GM19023 (cell line): Measurements from ENCODE around the gene DSTYK.

Experiments
- ATAC-seq: cut with Tn5 transposase; IDR thresholded peaks from one replicate; pipeline ENCODE4 v1.9.1; 2021; ENCODE audit warnings: mild to moderate bottlenecking, moderate library complexity; ENCODE audit not compliant: unreplicated experiment

The DSTYK gene, protein sequence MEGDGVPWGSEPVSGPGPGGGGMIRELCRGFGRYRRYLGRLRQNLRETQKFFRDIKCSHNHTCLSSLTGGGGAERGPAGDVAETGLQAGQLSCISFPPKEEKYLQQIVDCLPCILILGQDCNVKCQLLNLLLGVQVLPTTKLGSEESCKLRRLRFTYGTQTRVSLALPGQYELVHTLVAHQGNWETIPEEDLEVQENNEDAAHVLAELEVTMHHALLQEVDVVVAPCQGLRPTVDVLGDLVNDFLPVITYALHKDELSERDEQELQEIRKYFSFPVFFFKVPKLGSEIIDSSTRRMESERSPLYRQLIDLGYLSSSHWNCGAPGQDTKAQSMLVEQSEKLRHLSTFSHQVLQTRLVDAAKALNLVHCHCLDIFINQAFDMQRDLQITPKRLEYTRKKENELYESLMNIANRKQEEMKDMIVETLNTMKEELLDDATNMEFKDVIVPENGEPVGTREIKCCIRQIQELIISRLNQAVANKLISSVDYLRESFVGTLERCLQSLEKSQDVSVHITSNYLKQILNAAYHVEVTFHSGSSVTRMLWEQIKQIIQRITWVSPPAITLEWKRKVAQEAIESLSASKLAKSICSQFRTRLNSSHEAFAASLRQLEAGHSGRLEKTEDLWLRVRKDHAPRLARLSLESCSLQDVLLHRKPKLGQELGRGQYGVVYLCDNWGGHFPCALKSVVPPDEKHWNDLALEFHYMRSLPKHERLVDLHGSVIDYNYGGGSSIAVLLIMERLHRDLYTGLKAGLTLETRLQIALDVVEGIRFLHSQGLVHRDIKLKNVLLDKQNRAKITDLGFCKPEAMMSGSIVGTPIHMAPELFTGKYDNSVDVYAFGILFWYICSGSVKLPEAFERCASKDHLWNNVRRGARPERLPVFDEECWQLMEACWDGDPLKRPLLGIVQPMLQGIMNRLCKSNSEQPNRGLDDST

DNA sequence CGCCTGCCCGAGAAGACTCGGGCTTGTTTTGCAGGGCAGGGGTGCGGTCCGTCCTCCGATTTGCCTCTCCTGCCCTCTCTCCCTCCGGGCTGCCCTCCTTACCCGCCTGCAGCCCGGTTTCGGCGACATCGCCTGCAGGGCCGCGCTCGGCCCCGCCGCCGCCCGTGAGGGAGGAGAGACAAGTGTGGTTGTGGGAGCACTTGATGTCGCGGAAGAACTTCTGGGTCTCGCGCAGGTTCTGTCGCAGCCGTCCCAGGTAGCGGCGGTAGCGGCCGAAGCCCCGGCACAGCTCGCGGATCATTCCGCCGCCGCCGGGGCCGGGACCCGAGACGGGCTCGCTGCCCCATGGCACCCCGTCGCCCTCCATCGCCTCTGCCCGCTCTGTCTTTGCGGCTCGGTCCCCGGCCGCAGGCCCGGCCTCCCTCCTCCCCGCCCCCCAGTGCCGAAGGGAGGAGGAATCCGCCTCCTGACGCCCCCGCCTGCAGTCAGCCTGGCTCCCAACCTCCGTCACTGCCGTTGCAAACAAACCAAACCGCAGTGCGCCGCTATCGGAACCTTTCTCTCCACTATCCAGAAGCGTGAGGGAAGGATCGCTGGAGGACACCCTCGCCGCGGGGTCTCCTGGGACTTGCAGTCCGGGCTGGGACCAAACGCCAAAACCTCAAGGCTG, at the start of gene DSTYK:
Gene DSTYK, minus strand, starts transcription at position 534 of the 670 bp plus-strand sequence. Its CDS starts 167 bp downstream, at position 367.
- ATAC-seq = peak; percentile 86

DNA sequence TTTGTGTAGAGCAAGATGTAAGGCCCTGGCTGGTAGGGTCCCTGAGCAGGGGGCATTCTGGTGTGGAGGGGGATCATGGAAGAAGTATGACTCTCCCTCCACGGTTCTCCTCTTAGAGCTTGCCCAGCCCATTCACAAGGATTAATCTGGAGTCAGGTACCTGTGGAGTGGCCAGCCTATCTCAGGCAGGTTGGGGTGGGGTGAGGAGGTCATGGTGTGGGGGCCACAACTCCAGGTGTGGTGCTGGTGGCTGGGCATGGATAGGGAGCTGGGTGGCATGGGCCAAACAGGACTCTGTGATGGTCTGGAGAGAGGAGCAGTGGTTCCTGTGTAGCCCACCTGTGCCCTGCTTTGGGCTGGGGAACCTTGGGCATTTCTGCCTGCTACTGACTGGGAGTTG, 48.5 kb upstream of the DSTYK start:
- ATAC-seq = no peak

DNA sequence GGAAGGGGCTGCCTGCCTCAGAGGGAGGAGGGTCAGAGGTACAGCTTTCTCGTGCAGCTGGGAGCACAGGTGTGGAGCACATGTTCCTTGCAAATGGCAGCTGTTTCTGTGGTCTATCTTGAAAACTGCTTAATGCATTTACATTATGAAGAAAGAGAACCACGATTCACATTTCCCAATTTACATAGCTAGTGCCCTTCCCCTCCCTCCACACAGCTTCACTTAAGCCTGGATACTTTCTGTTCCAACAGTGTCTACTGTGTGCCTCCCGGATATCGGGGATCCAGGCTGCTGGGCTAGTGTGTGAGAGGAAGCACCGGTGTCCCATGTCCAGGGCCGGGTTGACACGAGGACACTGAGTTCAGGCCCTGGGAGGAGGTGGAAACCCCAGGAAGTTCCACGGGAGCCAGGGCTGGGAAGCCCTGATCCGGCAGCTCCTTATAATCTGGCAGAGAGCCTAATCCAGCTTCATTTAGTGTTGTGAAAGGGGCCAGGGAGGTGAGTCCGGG, 47.9 kb upstream of the DSTYK start:
- ATAC-seq = no peak

DNA sequence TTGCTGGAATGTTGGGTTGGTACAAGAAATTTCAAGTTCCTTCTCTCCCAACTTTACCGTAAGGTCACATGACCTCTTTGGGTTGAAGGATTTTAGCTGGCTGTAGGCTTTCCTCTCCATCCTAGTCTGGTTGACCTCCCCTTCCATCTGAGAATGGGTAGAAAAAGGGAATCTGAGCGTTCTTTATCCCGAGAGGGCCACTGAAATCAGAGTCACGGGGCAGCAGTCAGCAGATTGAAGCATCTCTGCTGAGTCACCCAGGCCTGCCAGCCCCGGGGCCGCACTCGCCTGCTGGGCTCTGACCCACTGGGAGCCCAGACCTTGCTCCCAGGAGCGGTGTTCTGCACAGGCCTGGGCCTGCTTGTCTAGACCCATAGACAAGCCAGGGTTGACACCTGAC, 47.2 kb upstream of the DSTYK start:
- ATAC-seq = no peak

DNA sequence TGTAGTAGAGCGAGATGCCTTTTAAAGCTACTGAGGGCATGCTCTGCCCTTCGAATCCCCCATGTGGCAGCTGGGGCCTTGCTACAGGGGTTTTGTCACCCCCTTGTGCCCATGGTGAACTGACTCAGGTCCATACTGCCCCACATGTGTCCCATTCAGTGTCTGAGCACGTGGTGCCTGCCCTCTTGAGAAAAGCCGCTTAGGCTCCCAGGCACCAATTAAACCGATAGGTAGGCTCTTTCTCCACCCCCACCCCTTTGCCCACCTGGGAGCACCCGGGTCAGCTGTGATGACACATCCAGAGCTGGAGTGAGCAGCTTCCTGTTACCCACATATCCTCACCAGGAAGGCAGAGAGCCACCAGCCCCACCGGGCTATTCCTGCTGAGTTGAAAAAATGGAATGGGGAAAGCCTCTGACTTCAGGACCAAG, 46.8 kb upstream of the DSTYK start:
- ATAC-seq = no peak

DNA sequence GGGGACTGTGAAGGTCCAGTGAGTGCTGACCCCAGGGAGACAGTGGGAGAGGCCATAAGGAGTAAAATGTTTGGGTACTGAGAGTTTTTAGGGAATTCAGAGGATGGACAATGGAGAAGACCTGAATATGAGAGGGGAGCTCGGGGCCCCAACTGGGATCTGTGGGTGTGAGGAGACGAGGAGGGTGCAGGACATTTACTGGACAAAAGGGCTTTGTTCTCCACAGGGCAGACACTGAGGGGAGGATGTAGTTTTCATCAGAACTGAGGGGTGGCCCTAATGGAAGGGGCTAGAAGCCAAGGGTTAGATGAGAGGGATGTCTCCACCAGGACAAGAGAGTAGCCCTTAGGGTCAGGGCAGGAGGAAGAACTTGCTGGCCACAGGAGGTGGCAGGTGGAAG, 46.2 kb upstream of the DSTYK start:
- ATAC-seq = no peak

DNA sequence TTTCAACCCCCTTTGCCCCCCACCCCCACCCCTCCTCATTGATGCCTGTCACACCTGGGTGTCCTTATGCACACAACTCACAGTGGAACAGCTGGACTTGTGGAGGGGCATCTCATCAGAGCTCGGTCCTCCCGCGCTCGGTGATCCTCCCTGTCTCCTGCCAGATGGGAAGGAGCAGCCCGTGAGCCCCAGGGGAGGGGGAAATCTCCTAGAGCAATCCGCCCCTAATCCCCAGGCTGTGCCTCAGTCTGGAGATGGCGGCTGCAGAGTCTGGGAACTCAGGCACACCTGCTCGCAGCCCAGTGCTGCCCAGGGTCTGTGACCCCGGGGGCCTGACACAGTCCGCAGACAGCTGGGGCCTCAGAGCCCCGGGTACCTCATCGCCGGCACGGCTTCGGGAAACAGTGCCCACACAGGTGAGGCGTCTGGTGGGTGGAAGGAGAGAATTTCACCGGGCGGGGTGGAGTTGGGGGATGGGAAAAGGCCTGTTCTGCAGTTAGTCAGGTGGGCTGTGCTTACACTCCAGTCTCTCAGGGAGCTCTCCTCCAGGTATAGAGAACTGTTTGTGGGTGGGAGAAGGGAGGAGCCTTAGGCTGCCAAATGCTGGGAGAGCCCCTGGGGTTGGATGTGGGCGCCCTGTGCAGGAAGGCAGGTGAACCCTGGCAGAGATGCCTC, 45.6 kb upstream of the DSTYK start:
- ATAC-seq = no peak

DNA sequence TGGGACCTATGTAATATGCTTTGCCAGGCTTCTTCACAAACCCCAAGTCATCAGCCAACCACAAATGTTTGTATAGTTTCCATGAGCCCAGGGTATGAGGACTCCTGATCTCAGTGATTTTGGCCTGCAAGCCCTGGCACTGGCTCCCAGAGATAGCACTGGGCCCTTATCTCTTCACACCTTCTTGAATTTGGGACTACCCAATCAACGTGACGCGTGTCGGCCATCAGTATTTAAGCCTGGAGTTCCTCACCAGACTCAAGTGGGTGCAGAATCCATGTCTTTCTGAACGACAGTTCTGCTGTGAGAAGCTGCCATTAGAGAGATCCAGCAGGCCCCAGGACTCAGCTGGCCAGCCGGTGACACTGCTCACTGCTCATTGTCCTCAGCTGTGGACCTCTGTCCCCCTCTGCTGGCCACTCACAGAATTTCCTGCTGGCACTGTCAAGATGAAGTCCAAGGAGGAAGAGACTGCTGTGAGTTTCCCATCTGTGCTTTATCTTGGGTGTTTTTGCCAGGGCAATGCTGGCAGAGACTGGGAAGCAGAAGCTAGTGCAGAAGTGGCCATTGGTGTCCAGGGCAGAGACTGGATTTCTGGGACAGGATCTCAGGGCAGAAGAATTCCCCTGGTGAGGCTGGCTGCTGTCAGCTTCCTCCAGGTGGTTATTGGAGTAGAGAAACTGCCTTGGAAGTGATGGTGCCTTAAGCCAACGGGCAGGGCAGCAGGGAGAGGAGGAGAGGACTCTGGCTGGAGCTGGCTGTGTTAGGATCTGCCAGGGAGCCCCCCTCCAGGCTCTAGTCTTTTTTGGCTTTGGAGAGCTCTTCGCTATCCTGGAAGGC, 44.7 kb upstream of the DSTYK start:
- ATAC-seq = no peak

DNA sequence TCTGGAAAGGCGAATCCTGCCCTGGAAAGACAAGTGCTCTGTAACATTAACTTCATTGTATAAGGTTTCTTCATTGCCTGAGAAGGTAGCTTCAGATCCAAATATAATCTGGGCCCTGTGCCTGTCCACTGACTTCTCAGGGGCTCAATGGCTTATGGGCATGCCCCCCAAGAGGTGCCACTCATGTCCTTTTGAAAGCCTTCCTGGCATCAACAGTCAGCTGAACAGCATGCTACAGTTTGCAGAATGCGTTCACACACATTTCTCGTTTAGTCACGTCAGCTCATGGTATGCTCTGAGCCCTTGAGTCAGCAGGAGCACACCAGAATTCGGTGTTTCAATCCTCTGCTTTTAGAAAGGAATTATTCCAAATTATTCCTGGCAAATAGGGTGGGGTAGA, 40.1 kb upstream of the DSTYK start:
- ATAC-seq = no peak

DNA sequence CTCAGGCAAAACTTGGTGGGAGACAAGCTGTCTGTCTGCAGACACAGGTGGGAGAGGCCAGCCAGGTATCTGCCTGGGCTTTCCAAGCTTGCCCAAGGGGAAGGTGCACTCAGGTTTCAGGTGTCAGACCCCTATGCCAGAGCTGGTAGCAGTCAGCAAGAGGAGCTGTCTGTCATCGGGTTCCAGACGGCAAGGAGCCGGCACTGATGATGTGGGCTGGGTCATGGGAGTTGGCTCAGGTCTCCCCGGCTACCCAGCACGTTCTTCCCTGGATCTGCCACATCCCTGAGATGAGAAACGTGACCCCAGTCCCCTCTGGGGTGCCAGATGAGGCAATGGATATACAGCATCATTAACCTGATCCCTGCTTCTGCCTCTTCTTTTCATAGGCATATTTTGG, 39.2 kb upstream of the DSTYK start:
- ATAC-seq = no peak

DNA sequence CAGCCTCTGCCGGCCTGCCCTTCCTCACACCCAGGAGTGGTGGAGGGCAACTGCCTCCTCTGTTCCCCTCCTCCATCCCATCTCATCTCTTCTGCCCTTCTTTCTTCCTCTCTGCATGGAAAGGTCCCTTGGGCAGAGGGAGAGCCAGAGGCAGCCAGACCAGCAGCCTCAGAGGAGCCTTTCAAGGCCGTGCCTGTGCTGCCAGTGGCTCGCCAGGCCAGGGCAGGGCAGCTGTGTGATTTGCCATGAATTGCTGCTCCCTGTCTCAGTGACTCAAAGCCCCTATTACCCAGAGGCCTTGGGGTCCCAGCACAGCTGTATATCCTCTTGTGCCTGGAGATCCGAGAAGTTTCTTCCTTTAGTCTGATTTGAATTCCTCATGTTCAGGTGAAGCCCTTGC, 38.1 kb upstream of the DSTYK start:
- ATAC-seq = no peak

DNA sequence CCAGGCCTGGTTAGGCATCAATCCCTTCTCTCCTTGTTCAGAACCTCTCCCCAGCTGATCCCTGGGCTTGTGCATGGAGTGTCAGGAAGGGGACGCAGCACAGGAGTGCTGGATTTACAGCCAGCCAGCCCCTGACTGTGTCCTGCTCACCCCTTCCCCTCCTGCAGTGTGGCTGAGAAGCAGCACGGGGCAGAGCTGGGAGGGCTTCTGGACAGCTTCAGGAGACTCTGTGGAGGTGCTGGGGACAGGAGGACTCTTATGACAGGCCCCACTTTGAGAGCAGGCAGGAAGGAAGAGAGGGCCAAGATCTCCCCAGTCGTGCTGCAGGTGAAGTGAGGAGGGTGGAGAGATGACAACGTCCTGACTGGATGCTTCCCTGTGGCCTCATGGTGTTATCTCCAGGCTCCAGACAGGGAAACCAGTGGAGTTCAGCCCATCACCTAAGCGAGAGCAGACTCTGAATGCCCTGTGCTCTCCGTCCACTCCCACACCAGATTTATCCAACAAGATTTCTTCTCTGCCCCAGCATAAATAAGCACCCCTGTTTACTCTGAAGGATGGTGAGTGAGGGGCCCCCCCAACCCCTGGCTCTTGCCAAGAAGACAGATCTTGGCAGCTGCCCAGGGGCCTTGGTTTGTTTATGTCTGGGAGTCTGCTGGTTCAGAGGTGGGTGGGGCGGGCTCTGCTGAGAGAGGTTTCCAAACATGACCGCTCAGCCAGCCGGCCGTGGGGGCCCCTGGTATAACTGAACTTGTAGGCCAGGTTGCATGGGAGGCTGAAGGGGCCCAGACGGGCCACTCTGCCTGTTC, 37.5 kb upstream of the DSTYK start:
- no peak for ATAC-seq

DNA sequence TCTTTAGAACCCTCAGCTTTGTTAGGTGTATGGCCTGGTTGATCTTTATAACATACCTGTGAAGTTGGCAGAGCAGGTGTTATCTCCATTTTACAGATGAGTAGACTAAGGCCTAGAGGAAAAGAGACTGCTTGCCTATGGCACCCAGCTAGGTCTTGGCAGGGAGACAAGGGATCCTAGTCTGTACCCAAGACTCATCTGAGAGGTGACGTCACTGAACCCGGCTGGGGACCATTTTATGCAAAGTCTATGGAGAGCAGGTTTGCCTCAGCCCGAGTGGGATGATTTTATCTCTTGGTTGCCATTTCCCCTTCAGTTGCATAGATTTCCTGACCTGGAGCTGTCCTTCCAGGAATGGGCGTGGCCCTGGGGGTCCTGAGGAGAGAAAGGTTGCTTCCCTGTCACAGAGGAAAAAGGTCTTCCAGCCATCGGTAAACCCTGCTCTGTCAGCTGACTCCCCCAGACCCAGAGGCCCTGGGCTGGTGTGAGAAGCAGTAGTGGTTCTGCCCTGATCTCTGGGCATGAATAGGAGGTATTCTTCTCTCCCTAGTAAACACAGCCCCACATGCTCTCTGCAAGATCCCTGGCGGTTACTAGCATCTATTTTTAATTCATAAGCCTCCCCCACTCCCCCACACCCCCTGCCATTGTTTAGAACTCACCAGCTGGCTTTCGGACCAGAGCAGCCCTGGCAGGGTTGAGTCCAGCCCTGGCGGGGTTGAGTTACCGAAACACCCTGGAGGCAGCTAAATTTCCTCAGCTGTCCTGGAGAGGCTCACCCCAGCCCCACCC, 35.8 kb upstream of the DSTYK start:
- ATAC-seq = no peak

DNA sequence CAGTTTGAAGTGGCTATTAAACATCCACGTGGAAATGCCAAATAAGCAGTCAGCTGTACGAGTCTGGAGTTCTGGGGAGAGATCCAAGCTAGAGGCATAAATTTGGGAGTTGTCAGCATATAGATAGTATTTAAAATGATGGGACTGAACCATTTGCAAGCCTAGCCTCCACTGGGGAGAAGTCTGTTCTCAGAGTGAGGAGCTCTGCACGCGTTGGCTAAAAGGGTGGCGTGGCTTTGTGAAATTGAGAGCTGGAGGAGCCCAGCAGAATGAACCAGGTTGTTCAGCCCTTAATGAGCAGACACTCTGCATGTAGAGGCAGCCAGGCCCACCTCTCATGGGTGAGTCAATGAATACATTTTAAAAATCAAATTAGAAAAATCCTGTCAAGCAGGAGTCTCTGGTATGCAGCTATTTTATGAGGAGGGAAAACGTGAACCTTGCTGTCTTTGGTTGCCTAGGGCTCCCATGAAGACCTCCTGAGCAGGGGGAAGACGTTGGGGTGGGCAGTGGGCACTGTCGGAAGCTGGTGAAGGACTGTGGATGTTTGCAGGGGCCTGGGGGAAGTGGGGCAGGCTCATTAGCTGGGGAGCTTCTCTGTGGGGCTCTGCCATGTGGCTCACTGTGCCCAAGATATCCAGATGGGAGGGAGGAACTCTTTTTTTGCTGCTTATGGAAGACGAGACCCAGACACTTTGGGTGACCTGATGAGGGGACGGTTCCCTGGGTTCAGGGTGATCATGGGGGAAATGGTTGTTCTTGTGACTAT, 35.0 kb upstream of the DSTYK start:
- no peak for ATAC-seq

DNA sequence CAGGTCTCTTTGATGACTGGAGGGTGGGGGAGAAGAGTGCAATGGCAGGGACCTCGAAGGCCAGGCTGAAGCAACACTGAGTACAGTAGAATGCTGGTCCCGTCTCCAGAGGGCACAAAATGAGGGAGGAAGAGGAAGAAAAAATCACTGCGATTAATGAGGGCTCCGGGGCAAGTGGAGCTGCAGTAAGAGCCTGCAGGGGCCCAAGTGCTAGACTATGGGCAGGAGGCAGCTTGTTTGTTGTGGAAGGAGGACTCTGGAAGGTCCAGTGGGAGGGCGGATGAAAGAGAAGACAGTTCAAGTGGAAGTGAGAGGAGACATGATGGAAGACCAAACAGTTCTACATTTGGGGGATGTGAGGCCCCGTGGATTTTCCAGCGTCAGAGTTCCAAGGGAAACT, 33.6 kb upstream of the DSTYK start:
- no peak for ATAC-seq

DNA sequence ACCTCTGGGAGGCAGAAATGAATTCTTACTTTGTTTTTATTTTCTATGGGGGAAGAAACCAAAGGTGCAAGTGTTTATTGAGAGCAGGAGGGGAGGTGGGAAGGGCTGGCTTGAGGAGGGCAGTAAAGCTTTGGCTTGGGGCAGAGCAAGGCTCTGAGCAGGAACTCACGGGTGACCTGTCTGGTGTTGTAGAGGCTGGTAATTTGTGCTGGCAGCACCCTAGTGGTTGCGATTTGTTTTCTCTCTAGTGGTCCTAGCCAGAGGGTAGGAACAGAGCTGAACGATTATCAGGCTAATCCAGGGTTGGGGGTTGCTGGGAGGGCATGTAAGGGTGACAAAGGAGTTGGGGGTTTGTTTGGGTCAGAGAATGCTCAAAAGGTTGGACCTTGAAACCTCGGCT, 32.9 kb upstream of the DSTYK start:
- ATAC-seq = no peak
